Measurements from ENCODE around the gene PDF. TPM values are rescaled to one million over a fixed set of nuclear protein-coding genes. Genes with fewer than 3 reads are reported as not detected.
A peak's percentile ranks its signal among the peaks of the same experiment; 100 is the strongest.

Gene PDF
- total and polyA plus RNA-seq, 2 of the 13 experiments (the other 11 are each of a cell fraction or from before 2014, with no cell fraction given), result 12.4 to 48.8 TPM

GRCh38 chr16:69330286-69331109, at the start of gene PDF (continued):
- TF ChIP-seq ZNF512B (CRISPR knock-in tag; IDR thresholded peaks at IDR 0.05; ENCODE audit: borderline replicate concordance) (no peak), ZNF839 (CRISPR knock-in tag; IDR thresholded peaks at IDR 0.05; ENCODE audit: borderline replicate concordance) (peak; percentile 98; the same call in 1 of the 2 replicates), ZNF670 (CRISPR knock-in tag; IDR thresholded peaks at IDR 0.05; ENCODE audit: borderline replicate concordance) (peak; percentile 75; the same call in 1 of the 2 replicates), HOXA9 (CRISPR knock-in tag; IDR thresholded peaks at IDR 0.05; ENCODE audit: borderline replicate concordance) (peak; percentile 70), MTA3 (CRISPR knock-in tag; IDR thresholded peaks at IDR 0.05) (no peak), MYC (CRISPR knock-in tag; IDR thresholded peaks at IDR 0.05; ENCODE audit: borderline replicate concordance) (peak; percentile 89), ZNF451 (CRISPR knock-in tag; IDR thresholded peaks at IDR 0.05) (peak; percentile 82), CBX1 (IDR thresholded peaks at IDR 0.05; ENCODE audit: low read depth) (peak; percentile 72), MTF1 (CRISPR knock-in tag; IDR thresholded peaks at IDR 0.05) (peak; percentile 74; the same call in 1 of the 2 replicates), ZSCAN12 (CRISPR knock-in tag; IDR thresholded peaks at IDR 0.05) (no peak; the same call in 1 of the 2 replicates), ZSCAN20 (CRISPR knock-in tag; IDR thresholded peaks at IDR 0.05; ENCODE audit: borderline replicate concordance) (peak; percentile 38; the same call in 1 of the 2 replicates), TBL1XR1 (IDR thresholded peaks at IDR 0.05; ENCODE audit: borderline replicate concordance, low read length, partially characterized antibody) (no peak), ZNF572 (CRISPR knock-in tag; IDR thresholded peaks at IDR 0.05) (no peak; the same call in 1 of the 2 replicates), ZNF180 (CRISPR knock-in tag; IDR thresholded peaks at IDR 0.05; ENCODE audit: borderline replicate concordance, low read depth) (no peak), JDP2 (CRISPR knock-in tag; IDR thresholded peaks at IDR 0.05; ENCODE audit: borderline replicate concordance) (no peak), MLLT10 (CRISPR knock-in tag; IDR thresholded peaks at IDR 0.05) (no peak)
- TF ChIP-seq, protein P1, sequence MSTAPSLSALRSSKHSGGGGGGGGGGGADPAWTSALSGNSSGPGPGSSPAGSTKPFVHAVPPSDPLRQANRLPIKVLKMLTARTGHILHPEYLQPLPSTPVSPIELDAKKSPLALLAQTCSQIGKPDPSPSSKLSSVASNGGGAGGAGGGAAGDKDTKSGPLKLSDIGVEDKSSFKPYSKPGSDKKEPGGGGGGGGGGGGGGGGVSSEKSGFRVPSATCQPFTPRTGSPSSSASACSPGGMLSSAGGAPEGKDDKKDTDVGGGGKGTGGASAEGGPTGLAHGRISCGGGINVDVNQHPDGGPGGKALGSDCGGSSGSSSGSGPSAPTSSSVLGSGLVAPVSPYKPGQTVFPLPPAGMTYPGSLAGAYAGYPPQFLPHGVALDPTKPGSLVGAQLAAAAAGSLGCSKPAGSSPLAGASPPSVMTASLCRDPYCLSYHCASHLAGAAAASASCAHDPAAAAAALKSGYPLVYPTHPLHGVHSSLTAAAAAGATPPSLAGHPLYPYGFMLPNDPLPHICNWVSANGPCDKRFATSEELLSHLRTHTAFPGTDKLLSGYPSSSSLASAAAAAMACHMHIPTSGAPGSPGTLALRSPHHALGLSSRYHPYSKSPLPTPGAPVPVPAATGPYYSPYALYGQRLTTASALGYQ (CRISPR knock-in tag; IDR thresholded peaks at IDR 0.05), result peak; percentile 75; the same call in 1 of the 2 replicates
- TF ChIP-seq, protein P2, sequence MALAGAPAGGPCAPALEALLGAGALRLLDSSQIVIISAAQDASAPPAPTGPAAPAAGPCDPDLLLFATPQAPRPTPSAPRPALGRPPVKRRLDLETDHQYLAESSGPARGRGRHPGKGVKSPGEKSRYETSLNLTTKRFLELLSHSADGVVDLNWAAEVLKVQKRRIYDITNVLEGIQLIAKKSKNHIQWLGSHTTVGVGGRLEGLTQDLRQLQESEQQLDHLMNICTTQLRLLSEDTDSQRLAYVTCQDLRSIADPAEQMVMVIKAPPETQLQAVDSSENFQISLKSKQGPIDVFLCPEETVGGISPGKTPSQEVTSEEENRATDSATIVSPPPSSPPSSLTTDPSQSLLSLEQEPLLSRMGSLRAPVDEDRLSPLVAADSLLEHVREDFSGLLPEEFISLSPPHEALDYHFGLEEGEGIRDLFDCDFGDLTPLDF (CRISPR knock-in tag; IDR thresholded peaks at IDR 0.05), result peak; percentile 96
- TF ChIP-seq, protein P3, sequence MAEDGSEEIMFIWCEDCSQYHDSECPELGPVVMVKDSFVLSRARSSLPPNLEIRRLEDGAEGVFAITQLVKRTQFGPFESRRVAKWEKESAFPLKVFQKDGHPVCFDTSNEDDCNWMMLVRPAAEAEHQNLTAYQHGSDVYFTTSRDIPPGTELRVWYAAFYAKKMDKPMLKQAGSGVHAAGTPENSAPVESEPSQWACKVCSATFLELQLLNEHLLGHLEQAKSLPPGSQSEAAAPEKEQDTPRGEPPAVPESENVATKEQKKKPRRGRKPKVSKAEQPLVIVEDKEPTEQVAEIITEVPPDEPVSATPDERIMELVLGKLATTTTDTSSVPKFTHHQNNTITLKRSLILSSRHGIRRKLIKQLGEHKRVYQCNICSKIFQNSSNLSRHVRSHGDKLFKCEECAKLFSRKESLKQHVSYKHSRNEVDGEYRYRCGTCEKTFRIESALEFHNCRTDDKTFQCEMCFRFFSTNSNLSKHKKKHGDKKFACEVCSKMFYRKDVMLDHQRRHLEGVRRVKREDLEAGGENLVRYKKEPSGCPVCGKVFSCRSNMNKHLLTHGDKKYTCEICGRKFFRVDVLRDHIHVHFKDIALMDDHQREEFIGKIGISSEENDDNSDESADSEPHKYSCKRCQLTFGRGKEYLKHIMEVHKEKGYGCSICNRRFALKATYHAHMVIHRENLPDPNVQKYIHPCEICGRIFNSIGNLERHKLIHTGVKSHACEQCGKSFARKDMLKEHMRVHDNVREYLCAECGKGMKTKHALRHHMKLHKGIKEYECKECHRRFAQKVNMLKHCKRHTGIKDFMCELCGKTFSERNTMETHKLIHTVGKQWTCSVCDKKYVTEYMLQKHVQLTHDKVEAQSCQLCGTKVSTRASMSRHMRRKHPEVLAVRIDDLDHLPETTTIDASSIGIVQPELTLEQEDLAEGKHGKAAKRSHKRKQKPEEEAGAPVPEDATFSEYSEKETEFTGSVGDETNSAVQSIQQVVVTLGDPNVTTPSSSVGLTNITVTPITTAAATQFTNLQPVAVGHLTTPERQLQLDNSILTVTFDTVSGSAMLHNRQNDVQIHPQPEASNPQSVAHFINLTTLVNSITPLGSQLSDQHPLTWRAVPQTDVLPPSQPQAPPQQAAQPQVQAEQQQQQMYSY (CRISPR knock-in tag; IDR thresholded peaks at IDR 0.05), result peak; percentile 56; the same call in 1 of the 2 replicates
